HepG2 (cell line): ENCODE measurements around the gene CERS6. TPM values are rescaled to one million over a fixed set of nuclear protein-coding genes. Genes with fewer than 3 reads are reported as not detected.

Experiments used
- ATAC-seq: fragments of 200-7000 bp; cut with Tn5 transposase; 3 replicates; pipeline ENCODE4 v1.9.1; 2020; ENCODE audit warnings: mild to moderate bottlenecking, moderate library complexity
- BruUV-seq: library from RNA; stranded (reverse); fragments of 400-500 nt; replicated peaks from 2 replicates; lab custom pipeline; 2021; lab: Mats Ljungman, UMichigan
- CTCF ChIA-PET: fragments of 300-600 bp; formaldehyde crosslinking; extraction: SDS; loops from one replicate; lab custom pipeline; 2021; ENCODE audit warnings: low total read pairs, inconsistent platforms, low intra/inter-chr PET ratio; lab: Yijun Ruan, JAX
- POLR2A ChIA-PET: fragments of 350-600 bp; sonication (Branson Sonifier 250); formaldehyde crosslinking; loops from one replicate; lab custom pipeline; 2020; ENCODE audit warnings: antibody characterized with exemption, inconsistent platforms; lab: Yijun Ruan, JAX
- DNase-seq: peaks from one replicate; pipeline ENCODE4 v3.0.0-alpha.2; 2015; ENCODE audit warnings: low spot score
- FAIRE-seq: peaks from 3 replicates; lab custom pipeline; 2011; peaks lifted over from hg19 to GRCh38; lab: Jason Lieb, UNC
- H2AFZ ChIP-seq: one replicate; pipeline ENCODE4 v1.6.1; 2011; ENCODE audit warnings: low read length, inconsistent platforms
- H3K27ac ChIP-seq: fragments of 300-600 bp; 3 replicates; pipeline ENCODE4 v1.8.0; 2011; ENCODE audit warnings: mixed run types, mild to moderate bottlenecking, mixed read lengths, low read length, inconsistent platforms; ENCODE audit not compliant: insufficient read depth; ENCODE audit errors: extremely low read length
- H3K27me3 ChIP-seq, 2 experiments: fragments of 200-600 bp in 1 of 2; 2 replicates in 1 of 2; 3 replicates in 1 of 2; pipeline versions ENCODE4 v1.6.0 to v1.8.0; 2011; ENCODE audit warnings: low read length in 2 of 2, mild to moderate bottlenecking in 2 of 2, moderate library complexity in 2 of 2, inconsistent platforms in 1 of 2; ENCODE audit not compliant: insufficient read depth in 2 of 2, control insufficient read depth in 1 of 2
- H3K36me3 ChIP-seq, 2 experiments: fragments of 200-600 bp in 1 of 2; replicated peaks in 1 of 2; 2 replicates in 1 of 2; 3 replicates in 1 of 2; pipeline versions ENCODE4 v1.5.1 to v1.8.0; 2011; ENCODE audit warnings: low read length in 2 of 2, inconsistent platforms in 1 of 2; ENCODE audit not compliant: insufficient read depth in 2 of 2, control insufficient read depth in 1 of 2
- H3K4me1 ChIP-seq: 2 replicates; pipeline ENCODE4 v1.5.1; 2012; ENCODE audit warnings: low read length, inconsistent platforms; ENCODE audit not compliant: insufficient read depth
- H3K4me2 ChIP-seq: 2 replicates; pipeline ENCODE4 v1.6.0; 2011; ENCODE audit warnings: low read depth, low read length, inconsistent platforms
- H3K4me3 ChIP-seq, 3 experiments: fragments of 200-600 bp in 1 of 3; sonication (generic), shearing (Covaris generic) in 1 of 3; replicated peaks in 1 of 3; 2 replicates each; pipeline ENCODE4 v1.5.1; 2011 to 2016; ENCODE audit warnings: low read length in 3 of 3, inconsistent platforms in 2 of 3, low read depth in 2 of 3, mild to moderate bottlenecking in 2 of 3, control low read depth in 1 of 3, mixed read lengths in 1 of 3; ENCODE audit not compliant: insufficient read depth in 1 of 3
- H3K79me2 ChIP-seq: one replicate; pipeline ENCODE4 v1.6.1; 2011; ENCODE audit warnings: low read length, inconsistent platforms; ENCODE audit not compliant: insufficient read depth
- H3K9ac ChIP-seq: 2 replicates; pipeline ENCODE4 v1.6.0; 2011; ENCODE audit warnings: mild to moderate bottlenecking, low read depth, low read length, inconsistent platforms; ENCODE audit not compliant: insufficient read depth
- H3K9me3 ChIP-seq: 2 replicates; pipeline ENCODE4 v1.5.1; 2012; ENCODE audit warnings: mild to moderate bottlenecking, low read length
- H4K20me1 ChIP-seq: 2 replicates; pipeline ENCODE4 v1.6.0; 2011; ENCODE audit warnings: inconsistent platforms, mild to moderate bottlenecking, low read length, moderate library complexity; ENCODE audit not compliant: insufficient read depth
- AGO2 ChIP-seq: fragments of 200-400 bp; formaldehyde crosslinking; optimal IDR thresholded peaks from 2 replicates; pipeline ENCODE3; 2017; ENCODE audit warnings: mild to moderate bottlenecking, low read depth, low read length, moderate library complexity
- ATM ChIP-seq: fragments of 450-650 bp; IDR thresholded peaks from 2 replicates; pipeline ENCODE4 v1.7.1; 2017; ENCODE audit warnings: mild to moderate bottlenecking, borderline replicate concordance
- IRF2 ChIP-seq: IDR thresholded peaks from 2 replicates; pipeline ENCODE4 v1.6.1; 2018; ENCODE audit warnings: missing genetic modification reagents, missing compliant biosample characterization
- IRX3 ChIP-seq: sonication (generic); formaldehyde crosslinking; IDR thresholded peaks from 2 replicates; pipeline ENCODE4 v1.8.1; 2023; ENCODE audit warnings: mild to moderate bottlenecking, low read depth, missing genetic modification reagents, borderline replicate concordance
- JUND ChIP-seq: sonication (generic); formaldehyde crosslinking; IDR thresholded peaks from 2 replicates; pipeline ENCODE4 v1.8.0; 2022; ENCODE audit warnings: mild to moderate bottlenecking, missing genetic modification reagents
- KDM5B ChIP-seq: sonication (generic); formaldehyde crosslinking; IDR thresholded peaks from 2 replicates; pipeline ENCODE4 v1.4.0; 2020; ENCODE audit warnings: missing genetic modification reagents, mild to moderate bottlenecking, borderline replicate concordance
- KMT2B ChIP-seq: IDR thresholded peaks from 2 replicates; pipeline ENCODE4 v1.6.1; 2016; ENCODE audit warnings: missing genetic modification reagents, missing compliant biosample characterization
- NAIF1 ChIP-seq: sonication (generic); formaldehyde crosslinking; IDR thresholded peaks from 2 replicates; pipeline ENCODE4 v1.5.0; 2020; ENCODE audit warnings: mild to moderate bottlenecking, missing genetic modification reagents, borderline replicate concordance
- PHB2 ChIP-seq: fragments of 450-650 bp; IDR thresholded peaks from 2 replicates; pipeline ENCODE4 v1.6.1; 2018; ENCODE audit not compliant: partially characterized antibody
- PRMT3 ChIP-seq: sonication (generic); formaldehyde crosslinking; IDR thresholded peaks from 2 replicates; pipeline ENCODE4 v1.8.1; 2022; ENCODE audit warnings: low read depth, mild to moderate bottlenecking, moderate library complexity, missing genetic modification reagents, borderline replicate concordance
- PTBP1 ChIP-seq: fragments of 200-400 bp; formaldehyde crosslinking; IDR thresholded peaks from 2 replicates; pipeline ENCODE4 v1.6.1; 2018; ENCODE audit warnings: low read length, low read depth; ENCODE audit not compliant: poor library complexity, severe bottlenecking
- REL ChIP-seq: sonication (generic); formaldehyde crosslinking; conservative IDR thresholded peaks from 2 replicates; pipeline ENCODE4 v1.8.0; 2022; ENCODE audit warnings: mild to moderate bottlenecking, missing genetic modification reagents, moderate library complexity
- RFX5 ChIP-seq: IDR thresholded peaks from 2 replicates; pipeline ENCODE4 v1.6.1; 2011; ENCODE audit warnings: low read depth, low read length, improper control_type of control experiment
- RFXAP ChIP-seq: sonication (generic); formaldehyde crosslinking; IDR thresholded peaks from 2 replicates; pipeline ENCODE4 v1.4.0; 2020; ENCODE audit warnings: missing genetic modification reagents, borderline replicate concordance
- ZNF720 ChIP-seq: sonication (generic); formaldehyde crosslinking; IDR thresholded peaks from 2 replicates; pipeline ENCODE4 v1.4.0; 2020; ENCODE audit warnings: missing genetic modification reagents
- ZNF878 ChIP-seq: sonication (generic); formaldehyde crosslinking; IDR thresholded peaks from 2 replicates; pipeline ENCODE4 v1.8.1; 2023; ENCODE audit warnings: mild to moderate bottlenecking, missing genetic modification reagents, moderate library complexity
- WGBS: methylation state at CpG from one replicate; pipeline ENCODE4 v1.1.6; 2017; ENCODE audit warnings: low lambda C conversion rate; 5-methylcytosine and 5-hydroxymethylcytosine counted together
- in situ Hi-C: cut with HindIII; loops from 2 replicates; pipeline ENCODE4 v1.10.0; 2017; ENCODE audit warnings: low pct_unique_long_range_greater_than_20kb; ENCODE audit not compliant: extremely low pct_ligation_motif_present
- intact Hi-C: fragments of 100-400 bp; cut with micrococcal nuclease; formaldehyde crosslinking; loops from one replicate; pipeline ENCODE4 v1.10.0; 2022; ENCODE audit not compliant: unreplicated experiment
- polyA plus RNA-seq, 8 experiments: library from polyadenylated mRNA; depleted of rRNA in 3 of 8; stranded (reverse) in 7 of 8; unstranded in 1 of 8; fragments of >200 nt; fragmentation: Illumina TruSeq in 4 of 8; extraction: Trizol in 4 of 8; gene quantifications; 2 replicates each; pipeline versions ENCODE4 v1.2.1 to v1.2.3, GENCODE V29; 2011 to 2016; ENCODE audit warnings: low read depth in 4 of 8, missing spikeins in 1 of 8, mixed read lengths in 1 of 8; ENCODE audit not compliant: insufficient read depth in 1 of 8
- total RNA-seq, 5 experiments: library from RNA; depleted of rRNA; stranded (reverse); fragments of >200 nt; fragmentation: Illumina TruSeq; extraction: Trizol; gene quantifications; 2 replicates each; pipeline ENCODE4 v1.2.3, GENCODE V29; 2016; ENCODE audit warnings: low read depth in 1 of 5
- TF ChIP-seq, protein P1 (sequence below): sonication (generic); formaldehyde crosslinking; IDR thresholded peaks from 2 replicates; pipeline ENCODE4 v1.4.0; 2020; ENCODE audit warnings: missing genetic modification reagents
- TF ChIP-seq, protein P2 (sequence below): sonication (generic); formaldehyde crosslinking; IDR thresholded peaks from 2 replicates; pipeline ENCODE4 v1.5.0; 2020; ENCODE audit warnings: mild to moderate bottlenecking, missing genetic modification reagents, moderate library complexity

The CERS6 gene
- total and polyA plus RNA-seq, 2 of the 13 experiments (the other 11 are each of a cell fraction or from before 2014, with no cell fraction given), result 10.1 to 20.3 TPM

DNA sequence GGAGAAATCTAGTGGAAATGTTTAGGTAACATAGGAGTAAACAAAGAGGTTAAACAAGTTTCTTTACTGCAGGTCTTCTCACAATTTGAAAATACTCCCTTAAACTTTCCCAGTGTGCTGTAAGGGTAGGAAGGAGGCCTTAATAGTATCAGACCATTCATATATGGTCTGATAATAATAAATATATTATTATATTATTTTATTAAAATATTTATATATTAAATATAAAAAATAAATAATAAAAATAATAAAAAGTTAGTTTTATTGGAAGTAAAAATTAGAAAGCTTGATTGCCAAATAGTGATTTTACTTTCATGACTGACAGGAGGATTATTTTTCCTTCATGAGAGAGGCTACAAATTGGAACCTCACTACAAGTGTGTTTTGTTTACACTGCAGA lies 353.5 kb downstream of the CERS6 start (continued):
- TF ChIP-seq, protein P1, sequence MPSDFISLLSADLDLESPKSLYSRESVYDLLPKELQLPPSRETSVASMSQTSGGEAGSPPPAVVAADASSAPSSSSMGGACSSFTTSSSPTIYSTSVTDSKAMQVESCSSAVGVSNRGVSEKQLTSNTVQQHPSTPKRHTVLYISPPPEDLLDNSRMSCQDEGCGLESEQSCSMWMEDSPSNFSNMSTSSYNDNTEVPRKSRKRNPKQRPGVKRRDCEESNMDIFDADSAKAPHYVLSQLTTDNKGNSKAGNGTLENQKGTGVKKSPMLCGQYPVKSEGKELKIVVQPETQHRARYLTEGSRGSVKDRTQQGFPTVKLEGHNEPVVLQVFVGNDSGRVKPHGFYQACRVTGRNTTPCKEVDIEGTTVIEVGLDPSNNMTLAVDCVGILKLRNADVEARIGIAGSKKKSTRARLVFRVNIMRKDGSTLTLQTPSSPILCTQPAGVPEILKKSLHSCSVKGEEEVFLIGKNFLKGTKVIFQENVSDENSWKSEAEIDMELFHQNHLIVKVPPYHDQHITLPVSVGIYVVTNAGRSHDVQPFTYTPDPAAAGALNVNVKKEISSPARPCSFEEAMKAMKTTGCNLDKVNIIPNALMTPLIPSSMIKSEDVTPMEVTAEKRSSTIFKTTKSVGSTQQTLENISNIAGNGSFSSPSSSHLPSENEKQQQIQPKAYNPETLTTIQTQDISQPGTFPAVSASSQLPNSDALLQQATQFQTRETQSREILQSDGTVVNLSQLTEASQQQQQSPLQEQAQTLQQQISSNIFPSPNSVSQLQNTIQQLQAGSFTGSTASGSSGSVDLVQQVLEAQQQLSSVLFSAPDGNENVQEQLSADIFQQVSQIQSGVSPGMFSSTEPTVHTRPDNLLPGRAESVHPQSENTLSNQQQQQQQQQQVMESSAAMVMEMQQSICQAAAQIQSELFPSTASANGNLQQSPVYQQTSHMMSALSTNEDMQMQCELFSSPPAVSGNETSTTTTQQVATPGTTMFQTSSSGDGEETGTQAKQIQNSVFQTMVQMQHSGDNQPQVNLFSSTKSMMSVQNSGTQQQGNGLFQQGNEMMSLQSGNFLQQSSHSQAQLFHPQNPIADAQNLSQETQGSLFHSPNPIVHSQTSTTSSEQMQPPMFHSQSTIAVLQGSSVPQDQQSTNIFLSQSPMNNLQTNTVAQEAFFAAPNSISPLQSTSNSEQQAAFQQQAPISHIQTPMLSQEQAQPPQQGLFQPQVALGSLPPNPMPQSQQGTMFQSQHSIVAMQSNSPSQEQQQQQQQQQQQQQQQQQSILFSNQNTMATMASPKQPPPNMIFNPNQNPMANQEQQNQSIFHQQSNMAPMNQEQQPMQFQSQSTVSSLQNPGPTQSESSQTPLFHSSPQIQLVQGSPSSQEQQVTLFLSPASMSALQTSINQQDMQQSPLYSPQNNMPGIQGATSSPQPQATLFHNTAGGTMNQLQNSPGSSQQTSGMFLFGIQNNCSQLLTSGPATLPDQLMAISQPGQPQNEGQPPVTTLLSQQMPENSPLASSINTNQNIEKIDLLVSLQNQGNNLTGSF, result no peak
- TF ChIP-seq ATM (no peak), IRX3 (CRISPR knock-in tag) (no peak)

DNA sequence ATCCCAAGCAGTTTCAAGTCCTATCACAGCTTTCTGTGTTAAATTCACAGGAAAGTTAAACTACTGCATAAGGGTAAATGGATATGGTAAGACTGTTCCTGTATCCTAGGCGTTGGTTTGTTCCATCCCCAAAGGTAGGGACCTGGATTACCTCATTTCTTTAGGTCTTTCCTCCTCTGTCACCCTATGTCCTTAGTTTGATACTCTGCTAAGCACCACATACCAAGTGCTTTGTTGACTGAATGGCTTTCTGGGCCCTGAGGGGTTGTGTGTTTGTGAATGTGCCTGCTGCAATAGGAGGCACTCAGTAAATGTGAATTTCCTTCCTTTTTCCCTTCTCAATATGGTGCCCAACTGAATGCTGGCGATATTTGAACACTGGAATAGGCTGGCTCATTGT lies 354.2 kb downstream of the CERS6 start:
- in situ Hi-C loops (no loop called here), intact Hi-C loops (no loop called here)
- BruUV-seq, result no TSS peak
- Histone ChIP-seq H3K9me3 (no peaks in the 10 kb centered on the region), H3K4me2 (no peak overlapping the region), H3K27ac (no peak overlapping the region), H3K4me1 (peaks cover 4% of the 10 kb centered on the region; the same call in 1 of the 2 replicates), H3K9ac (no peak overlapping the region), H3K4me3 (no peak overlapping the region), H3K79me2 (no peaks in the 10 kb centered on the region), H3K27me3 (no peaks in the 10 kb centered on the region), H3K36me3 (no peaks in the 10 kb centered on the region), H4K20me1 (no peaks in the 10 kb centered on the region), H2AFZ (no peak overlapping the region)
- ATAC-seq (no peak), DNase-seq (no peak), FAIRE-seq (no peak)
- POLR2A ChIA-PET, result no interaction called here
- WGBS, result 29% methylated on average over 2 of the region's 2 CpGs
- CTCF ChIA-PET, result no interaction called here
- TF ChIP-seq KMT2B (CRISPR knock-in tag) (no peak), RFXAP (no peak), PRMT3 (CRISPR knock-in tag) (no peak), KDM5B (CRISPR knock-in tag) (no peak), RFX5 (no peak), NAIF1 (CRISPR knock-in tag) (no peak), PHB2 (no peak), IRF2 (no peak), AGO2 (no peak), PTBP1 (no peak), JUND (no peak), ZNF720 (no peak), ZNF878 (CRISPR knock-in tag) (no peak), REL (CRISPR knock-in tag) (no peak)
- TF ChIP-seq, protein P2, sequence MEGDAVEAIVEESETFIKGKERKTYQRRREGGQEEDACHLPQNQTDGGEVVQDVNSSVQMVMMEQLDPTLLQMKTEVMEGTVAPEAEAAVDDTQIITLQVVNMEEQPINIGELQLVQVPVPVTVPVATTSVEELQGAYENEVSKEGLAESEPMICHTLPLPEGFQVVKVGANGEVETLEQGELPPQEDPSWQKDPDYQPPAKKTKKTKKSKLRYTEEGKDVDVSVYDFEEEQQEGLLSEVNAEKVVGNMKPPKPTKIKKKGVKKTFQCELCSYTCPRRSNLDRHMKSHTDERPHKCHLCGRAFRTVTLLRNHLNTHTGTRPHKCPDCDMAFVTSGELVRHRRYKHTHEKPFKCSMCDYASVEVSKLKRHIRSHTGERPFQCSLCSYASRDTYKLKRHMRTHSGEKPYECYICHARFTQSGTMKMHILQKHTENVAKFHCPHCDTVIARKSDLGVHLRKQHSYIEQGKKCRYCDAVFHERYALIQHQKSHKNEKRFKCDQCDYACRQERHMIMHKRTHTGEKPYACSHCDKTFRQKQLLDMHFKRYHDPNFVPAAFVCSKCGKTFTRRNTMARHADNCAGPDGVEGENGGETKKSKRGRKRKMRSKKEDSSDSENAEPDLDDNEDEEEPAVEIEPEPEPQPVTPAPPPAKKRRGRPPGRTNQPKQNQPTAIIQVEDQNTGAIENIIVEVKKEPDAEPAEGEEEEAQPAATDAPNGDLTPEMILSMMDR, result no peak
